HG02973 (cell line): ENCODE results near the gene UBE2D1.
A peak's percentile ranks its signal among the peaks of the same experiment; 100 is the strongest.

ENCODE experiments used
- ATAC-seq: cut with Tn5 transposase; IDR thresholded peaks from one replicate; pipeline ENCODE4 v1.9.1; 2021; ENCODE audit warnings: moderate library complexity; ENCODE audit not compliant: unreplicated experiment

The UBE2D1 gene

DNA sequence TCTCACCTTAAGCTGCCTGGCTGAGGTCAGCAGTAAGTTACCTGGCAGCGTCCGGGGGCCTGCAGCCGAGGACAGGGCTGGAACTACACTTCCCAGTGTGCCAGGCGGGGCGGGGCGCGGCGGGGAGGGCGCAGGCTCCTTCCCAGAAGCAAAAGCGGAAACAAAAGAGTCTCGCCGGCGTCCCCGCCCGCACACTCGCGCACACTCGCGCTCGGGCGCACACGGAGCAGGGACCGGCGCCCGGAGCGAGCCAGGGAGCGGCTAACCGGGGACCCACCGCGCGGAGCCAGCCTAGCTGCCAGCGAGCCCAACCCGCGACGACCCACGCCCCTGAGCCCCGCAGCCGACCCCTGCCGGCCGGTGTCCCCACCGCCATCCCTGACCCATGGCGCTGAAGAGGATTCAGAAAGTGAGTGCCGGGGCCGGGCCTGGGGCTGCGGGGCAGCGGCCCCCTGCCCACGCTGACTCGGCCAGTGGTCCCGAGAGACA lies at the start of gene UBE2D1:
Gene UBE2D1 (plus strand): TSS at position 190 of the 489 bp plus-strand sequence. CDS start 196 bp downstream, at position 386.
- peak; percentile 96 for ATAC-seq

GRCh38 chr10:58291538-58292174 lies 43.1 kb upstream of the UBE2D1 start:
- peak; percentile 85 for ATAC-seq

GRCh38 chr10:58293989-58294388 lies 40.8 kb upstream of the UBE2D1 start:
- no peak for ATAC-seq

DNA sequence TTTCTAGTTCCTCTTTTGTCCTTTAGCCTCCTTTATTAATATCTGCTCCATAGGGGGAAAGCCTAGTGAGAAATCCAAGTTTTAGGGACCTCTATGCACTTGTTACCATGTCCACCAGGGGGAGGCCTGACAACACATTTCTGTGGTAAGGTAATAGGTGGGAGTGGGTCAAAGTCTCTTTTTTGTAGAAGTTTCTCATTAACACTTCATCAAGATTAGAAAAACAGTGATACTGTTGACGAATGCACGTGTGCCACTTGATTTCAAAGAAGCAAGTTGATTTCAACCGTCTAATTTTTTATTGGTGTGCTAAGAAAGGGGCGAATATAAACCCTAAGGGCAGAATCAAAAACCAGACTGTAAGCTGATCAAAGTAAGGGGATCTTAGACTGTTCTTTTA lies 35.2 kb upstream of the UBE2D1 start:
- peak; percentile 93 for ATAC-seq

- no peak for ATAC-seq
These were observed 34.1 kb upstream of the UBE2D1 start for GRCh38 chr10:58300676-58301075.

DNA sequence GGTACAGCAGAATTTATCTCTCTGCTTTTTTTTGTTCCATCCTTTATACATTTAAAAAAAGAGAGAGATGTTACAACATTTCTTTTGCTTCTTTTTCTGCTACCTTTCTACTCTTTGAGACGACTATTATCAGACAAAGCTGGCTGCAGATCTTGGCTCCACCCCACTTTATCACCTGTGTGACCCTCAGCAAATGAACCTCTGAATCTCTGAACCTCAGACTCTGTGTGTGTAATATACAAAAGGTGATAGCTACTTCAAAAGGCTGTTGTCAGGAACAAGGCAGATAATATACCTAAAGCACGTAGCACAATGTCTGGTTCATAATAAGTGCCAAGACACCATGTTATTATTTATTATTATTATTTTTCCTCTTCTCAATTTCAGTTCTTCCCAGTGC lies 32.6 kb upstream of the UBE2D1 start:
- no peak for ATAC-seq

DNA sequence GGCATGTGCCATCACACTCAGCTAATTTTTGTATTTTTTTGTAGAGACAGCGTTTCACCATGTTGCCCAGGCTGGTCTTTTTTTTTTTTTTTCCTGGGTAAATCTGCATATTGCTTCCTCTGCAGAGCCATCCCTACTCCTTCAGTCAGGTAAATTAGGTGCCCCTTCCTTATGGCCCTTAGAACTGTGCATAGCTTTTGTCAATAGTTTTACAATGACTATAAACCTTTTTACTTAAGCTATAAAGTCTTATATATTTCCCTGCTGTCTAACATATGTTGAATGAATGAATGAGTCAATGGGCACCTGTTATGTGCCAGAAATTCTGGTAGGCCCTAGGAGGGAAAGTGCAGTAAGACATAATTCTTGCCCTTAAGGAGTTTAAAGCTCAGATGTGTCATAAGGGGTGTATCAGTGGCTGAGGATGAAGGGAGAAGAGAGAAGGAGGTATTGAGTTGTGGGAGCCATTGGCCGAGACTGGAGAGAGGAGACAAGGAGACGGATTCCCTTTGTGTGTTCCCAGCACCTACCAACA lies 30.6 kb upstream of the UBE2D1 start:
- no peak for ATAC-seq

- no peak for ATAC-seq
These were observed 29.0 kb upstream of the UBE2D1 start for GRCh38 chr10:58305821-58306220.

DNA sequence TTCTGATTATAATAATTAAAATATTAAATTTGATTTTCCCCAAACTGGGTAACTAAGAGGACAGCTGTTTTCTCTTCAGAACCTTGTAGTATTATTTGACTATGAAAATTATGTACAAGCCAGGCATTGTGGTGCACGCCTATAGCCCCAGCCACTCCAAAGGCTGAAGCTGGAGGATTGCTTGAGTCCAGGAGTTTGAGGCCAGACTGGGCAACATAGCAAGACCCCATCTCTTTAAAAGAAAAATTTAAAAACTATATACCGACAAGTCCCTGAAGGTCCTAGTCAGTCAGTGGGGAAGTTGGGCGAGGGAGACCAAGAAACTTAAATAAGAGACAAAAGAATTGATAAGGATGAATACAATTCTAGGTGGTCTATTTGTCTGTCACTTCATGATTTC lies 27.1 kb upstream of the UBE2D1 start:
- ATAC-seq: no peak

GRCh38 chr10:58311026-58311425 lies 23.8 kb upstream of the UBE2D1 start:
- no peak for ATAC-seq

GRCh38 chr10:58316874-58317273 lies 17.9 kb upstream of the UBE2D1 start:
- no peak for ATAC-seq

- ATAC-seq: no peak
These were observed 16.5 kb upstream of the UBE2D1 start for GRCh38 chr10:58318346-58318745.

- no peak for ATAC-seq
These were observed 15.2 kb upstream of the UBE2D1 start for GRCh38 chr10:58319599-58319998.

DNA sequence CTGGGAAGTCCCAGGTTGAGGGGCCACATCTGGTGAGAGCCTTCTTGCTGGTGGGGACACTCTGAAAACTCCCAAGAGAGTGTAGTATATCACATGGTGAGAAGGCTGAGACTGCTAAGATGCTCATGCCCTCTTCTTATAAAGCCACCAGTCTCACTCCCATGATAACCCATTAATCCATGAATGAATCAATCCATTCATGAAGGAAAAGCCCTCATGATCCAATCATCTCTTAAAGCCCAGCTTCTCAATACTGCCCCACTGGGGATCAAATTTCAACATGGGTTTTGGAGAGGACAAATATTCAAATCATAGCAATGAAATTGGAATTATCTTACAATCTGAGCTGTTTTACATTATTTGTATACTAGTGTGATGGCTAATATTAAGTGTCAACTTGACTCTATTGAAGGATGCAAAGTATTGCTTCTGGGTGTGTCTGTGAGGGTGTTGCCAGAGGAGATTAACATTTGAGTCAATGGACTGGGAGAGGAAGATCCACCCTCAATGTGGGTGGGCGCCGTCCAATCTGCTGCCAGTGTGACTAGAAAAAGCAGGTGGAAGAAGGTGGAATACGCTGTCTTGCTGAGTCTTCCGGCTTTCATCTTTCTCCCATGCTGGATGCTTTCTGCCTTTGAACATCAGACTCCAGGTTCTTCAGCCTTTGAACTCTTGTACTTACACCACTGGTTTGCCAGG lies 14.3 kb upstream of the UBE2D1 start:
- no peak for ATAC-seq

GRCh38 chr10:58322072-58322834 lies 12.6 kb upstream of the UBE2D1 start:
- peak; percentile 82 for ATAC-seq

DNA sequence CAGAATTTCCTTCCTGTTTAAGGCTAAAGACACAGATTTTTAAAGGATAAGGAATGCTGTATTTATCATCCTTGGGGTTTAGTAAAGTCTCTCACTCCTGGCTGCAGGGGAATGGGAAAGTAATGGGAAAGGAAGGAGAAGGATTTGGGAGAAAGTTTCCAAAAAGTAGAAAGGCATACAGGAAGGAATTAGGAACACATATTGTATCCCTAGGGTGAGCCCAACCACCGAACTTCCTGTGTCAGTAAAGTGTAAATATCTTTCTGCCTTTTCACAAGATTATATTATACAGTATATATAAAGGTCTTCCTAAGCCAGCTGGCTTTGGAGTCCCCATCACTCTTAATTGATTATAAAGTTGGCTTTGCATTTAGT lies 12.0 kb upstream of the UBE2D1 start:
- ATAC-seq: no peak

GRCh38 chr10:58326967-58327381 lies 7.8 kb upstream of the UBE2D1 start:
- no peak for ATAC-seq

DNA sequence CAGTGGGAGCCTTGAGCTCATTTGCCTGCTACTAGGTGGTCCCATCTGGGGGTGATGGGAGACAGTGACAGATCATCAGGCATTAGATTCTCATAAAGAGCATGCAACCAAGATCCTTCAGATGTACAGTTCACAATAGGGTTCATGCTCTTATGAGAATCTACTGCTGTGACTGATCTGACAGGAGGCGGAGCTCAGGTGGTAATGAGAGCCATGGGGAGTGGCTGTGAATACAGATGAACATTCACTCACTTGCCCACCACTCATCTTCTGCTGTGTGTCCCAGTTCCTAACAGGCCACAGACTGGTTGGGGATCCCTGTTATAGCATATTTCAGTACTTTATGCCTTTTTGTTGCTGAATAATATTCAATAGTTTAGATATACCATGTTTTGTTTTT lies 6.6 kb upstream of the UBE2D1 start:
- ATAC-seq: no peak

DNA sequence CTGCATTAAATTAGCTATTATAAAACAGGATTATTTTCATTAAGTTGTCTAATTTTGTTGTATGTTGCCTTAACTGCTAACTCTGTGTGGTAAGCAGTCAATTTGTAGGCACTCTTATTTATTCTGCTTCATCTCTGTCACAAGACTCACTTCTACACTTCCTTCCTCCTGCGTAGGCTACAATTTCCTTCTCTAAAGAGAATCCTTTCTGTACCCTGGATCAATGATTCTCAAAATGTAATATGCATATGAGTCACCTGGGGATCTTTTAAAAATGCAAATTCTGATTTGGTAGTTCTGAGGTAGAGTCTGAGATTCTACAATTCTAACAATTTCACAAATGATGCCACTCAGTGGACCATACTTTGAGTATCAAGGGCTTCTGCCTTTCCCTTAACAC lies 4.4 kb upstream of the UBE2D1 start:
- no peak for ATAC-seq

GRCh38 chr10:58331646-58332045 lies 3.2 kb upstream of the UBE2D1 start:
- no peak for ATAC-seq

DNA sequence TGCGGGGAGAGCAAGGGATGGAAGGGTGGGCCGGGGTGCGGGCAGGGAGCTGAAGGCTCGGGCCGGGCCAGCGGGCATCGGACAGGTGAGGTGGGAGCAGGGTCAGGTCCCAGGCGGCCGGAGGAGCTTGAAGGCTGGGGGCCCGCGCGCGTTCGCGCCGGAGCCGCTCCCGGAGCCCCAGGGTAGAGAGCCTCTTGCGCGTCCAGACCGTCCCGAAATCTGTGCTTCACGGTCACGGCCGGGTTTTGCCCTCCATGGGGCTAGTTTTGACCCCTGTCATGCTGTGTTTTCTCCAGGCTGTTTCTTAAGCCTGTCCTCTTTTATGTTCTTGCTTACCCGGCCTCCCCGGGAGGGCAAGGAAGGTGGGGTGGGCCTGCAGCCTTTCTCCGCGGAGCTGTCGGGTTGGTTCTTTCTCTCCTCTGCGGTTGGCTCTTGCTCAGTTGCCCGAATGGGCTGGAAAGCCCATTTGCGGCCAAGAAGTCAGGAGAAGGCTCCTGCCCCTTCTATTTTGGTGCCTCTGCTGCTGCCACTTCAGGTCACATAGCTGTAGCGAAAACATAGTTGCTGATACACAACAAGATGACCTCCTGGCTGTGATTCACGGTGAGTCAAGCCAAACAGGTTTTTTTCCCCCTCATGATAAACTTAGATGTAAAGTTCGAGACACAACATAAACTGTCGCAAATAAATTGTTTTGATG lies 650 bp downstream of the UBE2D1 start:
- ATAC-seq: peak; percentile 41
